Suprapubic skin (tissue), 4 donors: ENCODE measurements around the gene SIN3B. TPM values are rescaled to one million over a fixed set of nuclear protein-coding genes. Genes with fewer than 3 reads are reported as not detected.
A peak's percentile ranks its signal among the peaks of the same experiment; 100 is the strongest.

ENCODE experiments used
- DNase-seq, 2 donors: peaks; one replicate each; pipeline ENCODE4 v3.0.0-alpha.2; 2019; ENCODE audit warnings: low spot score in 2 of 2
- H3K27ac ChIP-seq: fragments of 200-600 bp; sonication (generic); one replicate; pipeline ENCODE4 v1.5.1; 2019
- H3K27me3 ChIP-seq: fragments of 200-600 bp; sonication (generic); one replicate; pipeline ENCODE4 v1.5.1; 2019
- H3K36me3 ChIP-seq: fragments of 200-600 bp; sonication (generic); one replicate; pipeline ENCODE4 v1.5.1; 2019
- H3K4me1 ChIP-seq: fragments of 200-600 bp; sonication (generic); one replicate; pipeline ENCODE4 v1.5.1; 2019
- H3K4me3 ChIP-seq: fragments of 200-600 bp; sonication (generic); one replicate; pipeline ENCODE4 v1.5.1; 2019; ENCODE audit warnings: mild to moderate bottlenecking
- H3K9me3 ChIP-seq: fragments of 200-600 bp; sonication (generic); one replicate; pipeline ENCODE4 v1.5.1; 2019
- EP300 ChIP-seq: sonication (generic); formaldehyde crosslinking; IDR thresholded peaks from one replicate; pipeline ENCODE4 v1.6.1; 2017; ENCODE audit warnings: antibody characterized with exemption
- POLR2A ChIP-seq, 2 donors: fragments of 450-650 bp; IDR thresholded peaks; one replicate each; pipeline ENCODE4 v1.6.1; 2017; ENCODE audit warnings: antibody characterized with exemption in 2 of 2, mild to moderate bottlenecking in 2 of 2, moderate library complexity in 2 of 2
- POLR2AphosphoS5 ChIP-seq, 3 donors: sonication (generic); formaldehyde crosslinking; IDR thresholded peaks; one replicate each; pipeline ENCODE4 v1.6.1; 2017; ENCODE audit warnings: antibody characterized with exemption in 3 of 3
- WGBS: methylation state at CpG from one replicate; pipeline ENCODE4 v1.1.5; 2018; 5-methylcytosine and 5-hydroxymethylcytosine counted together
- total RNA-seq, 4 donors: library from RNA; depleted of rRNA; stranded (reverse); fragments of >200 nt; gene quantifications; one replicate each; pipeline ENCODE4 v1.1.0, GENCODE V29; 2016
- TF ChIP-seq, protein P1 (sequence below), 2 donors: fragments of 200-600 bp in 1 of 2; fragments of 450-650 bp in 1 of 2; sonication (generic) in 1 of 2; IDR thresholded peaks; one replicate each; pipeline ENCODE4 v1.5.1; 2016 to 2019; ENCODE audit warnings: antibody characterized with exemption in 2 of 2, mild to moderate bottlenecking in 1 of 2, moderate library complexity in 1 of 2

Gene SIN3B
- total RNA-seq, 4 donors from 2014 or later = 32.1 to 122 (median 39.4) TPM

GRCh38 chr19:16892436-16892835 lies 63.2 kb downstream of the SIN3B start:
- Histone ChIP-seq H3K36me3 (no peaks in the 10 kb centered on the region), H3K27me3 (peaks cover 6% of the 10 kb centered on the region), H3K27ac (no peak overlapping the region), H3K9me3 (no peaks in the 10 kb centered on the region), H3K4me3 (no peak overlapping the region), H3K4me1 (peaks cover 28% of the 10 kb centered on the region)
- no peak for DNase-seq
- TF ChIP-seq POLR2AphosphoS5 (IDR thresholded peaks at IDR 0.05) (no peak), POLR2A (IDR thresholded peaks at IDR 0.05) (no peak)
- WGBS = 80% methylated on average over 1 of the region's 4 CpGs

GRCh38 chr19:16892868-16893685 lies 63.9 kb downstream of the SIN3B start:
- TF ChIP-seq POLR2AphosphoS5 (IDR thresholded peaks at IDR 0.05) (no peak), EP300 (no peak)
- Histone ChIP-seq H3K4me3 (no peak overlapping the region), H3K9me3 (no peaks in the 10 kb centered on the region), H3K27ac (no peak overlapping the region), H3K27me3 (peaks cover 6% of the 10 kb centered on the region), H3K4me1 (peaks cover 33% of the 10 kb centered on the region), H3K36me3 (no peaks in the 10 kb centered on the region)
- WGBS = 85% methylated on average over 15 of the region's 19 CpGs
- DNase-seq = no peak

DNA sequence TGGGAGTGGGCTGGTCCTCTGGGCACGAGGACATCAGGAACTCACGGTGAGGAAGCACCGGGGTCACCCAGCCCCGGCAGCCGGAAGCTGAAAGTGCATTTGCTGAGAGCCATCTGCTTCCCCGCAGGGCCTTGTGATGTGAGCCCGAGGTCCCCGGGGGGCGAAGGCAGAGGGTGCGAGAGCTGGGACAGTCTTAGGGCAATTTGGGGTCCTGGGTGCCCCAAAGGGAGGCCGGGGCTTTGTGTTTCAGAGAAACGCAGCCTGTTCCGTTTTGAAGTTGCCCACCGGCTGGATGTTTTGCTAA lies 64.4 kb downstream of the SIN3B start:
- no peak overlapping the region for H3K4me3 ChIP-seq
- peaks cover 6% of the 10 kb centered on the region for H3K27me3 ChIP-seq
- no peak for DNase-seq
- no peaks in the 10 kb centered on the region for H3K36me3 ChIP-seq
- H3K4me1 ChIP-seq = peaks cover 30% of the 10 kb centered on the region
- TF ChIP-seq, protein P1, sequence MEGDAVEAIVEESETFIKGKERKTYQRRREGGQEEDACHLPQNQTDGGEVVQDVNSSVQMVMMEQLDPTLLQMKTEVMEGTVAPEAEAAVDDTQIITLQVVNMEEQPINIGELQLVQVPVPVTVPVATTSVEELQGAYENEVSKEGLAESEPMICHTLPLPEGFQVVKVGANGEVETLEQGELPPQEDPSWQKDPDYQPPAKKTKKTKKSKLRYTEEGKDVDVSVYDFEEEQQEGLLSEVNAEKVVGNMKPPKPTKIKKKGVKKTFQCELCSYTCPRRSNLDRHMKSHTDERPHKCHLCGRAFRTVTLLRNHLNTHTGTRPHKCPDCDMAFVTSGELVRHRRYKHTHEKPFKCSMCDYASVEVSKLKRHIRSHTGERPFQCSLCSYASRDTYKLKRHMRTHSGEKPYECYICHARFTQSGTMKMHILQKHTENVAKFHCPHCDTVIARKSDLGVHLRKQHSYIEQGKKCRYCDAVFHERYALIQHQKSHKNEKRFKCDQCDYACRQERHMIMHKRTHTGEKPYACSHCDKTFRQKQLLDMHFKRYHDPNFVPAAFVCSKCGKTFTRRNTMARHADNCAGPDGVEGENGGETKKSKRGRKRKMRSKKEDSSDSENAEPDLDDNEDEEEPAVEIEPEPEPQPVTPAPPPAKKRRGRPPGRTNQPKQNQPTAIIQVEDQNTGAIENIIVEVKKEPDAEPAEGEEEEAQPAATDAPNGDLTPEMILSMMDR (IDR thresholded peaks at IDR 0.05) = no peak
- TF ChIP-seq EP300 = no peak
- no peaks in the 10 kb centered on the region for H3K9me3 ChIP-seq
- no peak overlapping the region for H3K27ac ChIP-seq
- WGBS = 54% methylated on average over 13 of the region's 14 CpGs

- H3K27me3 ChIP-seq = peaks cover 4% of the 10 kb centered on the region
- DNase-seq = peak in 1 of 2 donors; percentile 47
- TF ChIP-seq POLR2AphosphoS5 (IDR thresholded peaks at IDR 0.05) = no peak
- TF ChIP-seq, protein P1 (IDR thresholded peaks at IDR 0.05) = no peak
- TF ChIP-seq EP300 = no peak
- no peak for TF ChIP-seq POLR2A (IDR thresholded peaks at IDR 0.05)
- no peaks in the 10 kb centered on the region for H3K36me3 ChIP-seq
- H3K27ac ChIP-seq = no peak overlapping the region
- H3K4me1 ChIP-seq = peaks cover 25% of the 10 kb centered on the region
- no peaks in the 10 kb centered on the region for H3K9me3 ChIP-seq
- H3K4me3 ChIP-seq = no peak overlapping the region
- 75% methylated on average over 7 of the region's 7 CpGs for WGBS
Observed at GRCh38 chr19:16894080-16894479, 64.9 kb downstream of the SIN3B start.

- peak overlapping the region; percentile 70 for H3K4me3 ChIP-seq
- peaks cover 21% of the 10 kb centered on the region for H3K4me1 ChIP-seq
- 60% methylated on average over 15 of the region's 30 CpGs for WGBS
- no peaks in the 10 kb centered on the region for H3K36me3 ChIP-seq
- no peaks in the 10 kb centered on the region for H3K9me3 ChIP-seq
- H3K27me3 ChIP-seq = no peaks in the 10 kb centered on the region
- TF ChIP-seq, protein P1 (IDR thresholded peaks at IDR 0.05) = no peak
- no peak for TF ChIP-seq EP300
- no peak for TF ChIP-seq POLR2AphosphoS5 (IDR thresholded peaks at IDR 0.05)
- TF ChIP-seq POLR2A (IDR thresholded peaks at IDR 0.05) = no peak
- peak overlapping the region; percentile 78 for H3K27ac ChIP-seq
- DNase-seq = no peak
Observed at GRCh38 chr19:16895467-16896145, 66.4 kb downstream of the SIN3B start.

DNA sequence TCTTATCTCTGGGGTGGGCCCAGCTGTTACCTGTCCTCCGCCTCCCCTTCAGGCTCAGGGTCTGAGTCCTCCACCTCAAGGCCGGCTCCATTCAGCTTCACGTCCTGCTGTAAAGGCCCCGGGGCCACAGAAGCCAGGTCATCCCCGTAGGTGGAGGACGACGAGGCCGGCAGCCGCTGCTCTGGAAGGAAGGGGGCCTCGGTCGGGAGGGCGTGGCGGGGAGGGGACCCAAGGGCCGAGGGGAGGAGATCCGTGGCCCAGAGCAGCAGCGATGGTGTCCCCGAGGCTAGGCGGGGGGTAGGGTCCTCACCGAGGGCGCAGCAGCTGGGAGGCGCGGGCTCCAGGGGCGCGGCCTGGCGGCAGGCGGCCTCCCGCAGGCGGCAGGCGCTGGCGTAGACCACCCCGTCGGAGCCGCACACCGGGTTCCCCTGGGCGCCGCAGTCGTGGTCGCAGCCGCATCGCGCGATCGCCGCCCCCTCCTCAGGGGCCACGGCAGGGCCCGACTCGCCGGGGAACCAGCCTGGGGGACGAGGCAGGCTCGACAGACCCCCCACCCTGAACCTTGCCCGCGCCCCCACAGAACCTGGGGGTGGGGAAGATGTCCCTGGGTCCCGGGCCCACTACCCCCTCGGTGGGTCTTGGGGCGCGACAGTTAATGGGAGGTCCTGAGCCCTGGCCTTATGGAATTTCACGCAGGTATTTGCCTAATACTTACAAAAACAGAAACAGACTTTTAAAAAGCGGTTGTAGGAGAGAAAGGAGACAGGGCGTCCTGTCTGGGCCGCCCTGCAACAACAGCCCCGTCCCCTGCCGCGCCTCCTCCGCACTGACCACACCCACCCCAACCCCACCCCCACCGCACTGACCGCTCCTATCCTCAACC lies 67.2 kb downstream of the SIN3B start:
- peak overlapping the region; percentile 78 for H3K27ac ChIP-seq

More for the DNA sequence above, 67.2 kb downstream of the SIN3B start:
- 2% methylated on average over 14 of the region's 66 CpGs for WGBS
- Histone ChIP-seq H3K4me3 (peak overlapping the region; percentile 70), H3K9me3 (no peaks in the 10 kb centered on the region), H3K36me3 (no peaks in the 10 kb centered on the region), H3K4me1 (peaks cover 21% of the 10 kb centered on the region), H3K27me3 (no peaks in the 10 kb centered on the region)
- DNase-seq = peak in 1 of 2 donors; percentile 68
- TF ChIP-seq POLR2AphosphoS5 (IDR thresholded peaks at IDR 0.05) = no peak
- no peak for TF ChIP-seq POLR2A (IDR thresholded peaks at IDR 0.05)
- TF ChIP-seq, protein P1 (IDR thresholded peaks at IDR 0.05) = no peak
- TF ChIP-seq EP300 = no peak
